Choroid plexus epithelial cell (primary cell): Measurements from ENCODE around the gene MYRFL.

Experiments
- DNase-seq: peaks from one replicate; pipeline ENCODE4 v3.0.0-alpha.2; 2010; ENCODE audit warnings: low read depth
- H3K4me3 ChIP-seq: 2 replicates; pipeline ENCODE4 v1.5.1; 2011; ENCODE audit warnings: low read depth, mild to moderate bottlenecking, control low read depth, low read length, moderate library complexity
- TF ChIP-seq, protein P1 (sequence below): conservative IDR thresholded peaks from 2 replicates; pipeline ENCODE4 v1.5.1; 2011; ENCODE audit warnings: low read depth, mild to moderate bottlenecking, control low read depth, inconsistent platforms, low read length, moderate library complexity

Gene MYRFL

DNA sequence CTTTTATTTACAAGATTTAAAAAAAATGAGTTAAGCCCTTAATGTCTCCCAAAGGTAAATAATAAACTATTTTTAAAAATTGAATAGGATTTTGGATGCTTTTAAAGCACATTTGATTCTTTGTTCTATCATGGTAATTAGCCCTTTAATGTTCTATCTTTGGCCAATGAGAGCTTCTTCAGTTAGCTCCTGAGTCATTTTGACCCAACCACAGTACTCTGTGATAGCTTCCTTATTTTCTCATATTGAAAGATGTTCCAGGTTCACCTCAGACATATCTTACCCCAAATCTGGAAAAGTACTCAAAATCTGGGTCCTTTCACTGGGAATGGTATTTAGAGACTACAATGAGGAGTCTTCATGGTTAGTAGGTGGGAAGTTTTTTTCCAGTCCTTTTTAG, 98.0 kb downstream of the MYRFL start:
- DNase-seq: no peak
- TF ChIP-seq, protein P1, sequence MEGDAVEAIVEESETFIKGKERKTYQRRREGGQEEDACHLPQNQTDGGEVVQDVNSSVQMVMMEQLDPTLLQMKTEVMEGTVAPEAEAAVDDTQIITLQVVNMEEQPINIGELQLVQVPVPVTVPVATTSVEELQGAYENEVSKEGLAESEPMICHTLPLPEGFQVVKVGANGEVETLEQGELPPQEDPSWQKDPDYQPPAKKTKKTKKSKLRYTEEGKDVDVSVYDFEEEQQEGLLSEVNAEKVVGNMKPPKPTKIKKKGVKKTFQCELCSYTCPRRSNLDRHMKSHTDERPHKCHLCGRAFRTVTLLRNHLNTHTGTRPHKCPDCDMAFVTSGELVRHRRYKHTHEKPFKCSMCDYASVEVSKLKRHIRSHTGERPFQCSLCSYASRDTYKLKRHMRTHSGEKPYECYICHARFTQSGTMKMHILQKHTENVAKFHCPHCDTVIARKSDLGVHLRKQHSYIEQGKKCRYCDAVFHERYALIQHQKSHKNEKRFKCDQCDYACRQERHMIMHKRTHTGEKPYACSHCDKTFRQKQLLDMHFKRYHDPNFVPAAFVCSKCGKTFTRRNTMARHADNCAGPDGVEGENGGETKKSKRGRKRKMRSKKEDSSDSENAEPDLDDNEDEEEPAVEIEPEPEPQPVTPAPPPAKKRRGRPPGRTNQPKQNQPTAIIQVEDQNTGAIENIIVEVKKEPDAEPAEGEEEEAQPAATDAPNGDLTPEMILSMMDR: no peak
- H3K4me3 ChIP-seq: no peak overlapping the region

DNA sequence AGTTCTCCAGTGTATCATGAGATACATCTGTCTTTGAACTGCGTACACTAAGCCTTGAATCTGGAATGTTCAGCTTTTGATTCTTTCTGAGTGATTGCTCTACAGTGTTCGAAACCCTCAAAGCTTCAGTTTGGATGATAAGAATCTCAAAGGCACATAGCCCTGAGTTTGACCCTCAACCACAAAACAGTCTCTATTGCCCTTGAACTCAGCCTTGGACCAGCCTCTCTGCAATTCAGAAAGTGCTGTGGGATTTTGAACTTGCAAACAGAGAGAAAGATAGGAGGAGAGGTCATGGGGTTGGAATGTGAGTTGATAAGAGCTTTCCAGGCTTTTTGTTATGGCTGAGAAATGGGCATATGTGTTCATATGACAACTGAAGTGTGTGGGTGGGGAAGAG, 100.3 kb downstream of the MYRFL start:
- no peak overlapping the region for H3K4me3 ChIP-seq
- TF ChIP-seq, protein P1: no peak
- no peak for DNase-seq

DNA sequence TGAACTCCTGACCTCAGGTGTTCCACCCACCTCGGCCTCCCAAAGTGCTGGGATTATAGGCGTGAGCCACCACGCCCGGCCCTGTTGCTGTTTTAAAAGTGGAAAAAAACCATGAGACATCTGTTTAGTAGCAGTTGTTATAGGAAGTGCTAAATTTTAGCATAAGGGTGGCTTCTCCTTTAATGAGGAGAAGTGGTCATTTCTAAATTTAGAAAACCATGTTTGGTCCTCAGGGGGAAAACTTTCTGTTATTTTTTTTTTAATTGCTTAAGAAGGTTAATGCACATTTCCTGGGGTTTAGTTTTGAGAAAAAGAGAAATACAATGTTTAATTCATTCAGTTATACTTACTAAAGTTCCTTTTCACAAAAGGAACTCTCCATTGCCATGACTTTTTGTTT, 102.1 kb downstream of the MYRFL start:
- H3K4me3 ChIP-seq: no peak overlapping the region
- no peak for DNase-seq

DNA sequence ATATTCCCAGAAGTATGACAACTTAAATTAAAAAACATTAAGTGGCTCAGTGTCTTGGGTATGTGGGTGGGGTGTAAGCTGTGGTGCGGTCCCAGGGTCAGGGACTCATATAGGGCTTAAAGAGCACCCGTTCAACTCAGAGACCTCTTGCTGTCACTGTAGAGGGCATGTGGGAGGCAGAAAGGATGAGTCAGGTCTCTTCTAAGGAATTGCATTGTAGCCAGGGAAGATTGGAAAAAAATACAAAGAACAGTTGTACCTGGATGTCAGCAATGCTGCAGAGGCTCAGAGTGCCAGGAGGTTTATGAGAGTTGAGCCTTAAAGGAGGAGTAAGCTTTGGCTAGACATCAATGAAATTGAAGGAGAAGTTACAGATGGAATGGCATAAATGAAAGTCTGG, 104.1 kb downstream of the MYRFL start:
- no peak overlapping the region for H3K4me3 ChIP-seq
- DNase-seq: peak; percentile 8
- TF ChIP-seq, protein P1: no peak

More for the DNA sequence above, 102.1 kb downstream of the MYRFL start:
- TF ChIP-seq, protein P1: no peak

DNA sequence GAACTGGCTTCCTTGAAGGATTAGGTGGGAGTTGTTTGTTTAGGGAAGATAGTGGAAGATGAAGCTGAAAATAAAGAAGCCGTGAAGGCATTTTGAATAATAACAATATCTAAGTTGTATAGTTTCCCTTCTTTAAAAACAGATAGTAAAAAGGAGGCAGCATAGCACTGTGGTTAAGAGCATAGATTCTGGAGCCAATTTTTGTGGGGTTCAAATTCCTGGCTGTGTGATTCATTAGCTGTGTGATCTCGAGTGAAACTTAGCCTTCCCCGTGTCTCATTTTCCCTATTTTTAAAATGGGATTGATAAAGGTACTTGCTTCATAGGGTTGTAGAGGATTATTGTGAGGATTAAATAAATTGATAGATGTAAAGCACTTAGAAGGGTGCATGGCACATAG, 104.5 kb downstream of the MYRFL start:
- TF ChIP-seq, protein P1: no peak
- DNase-seq: peak; percentile 46
- H3K4me3 ChIP-seq: no peak overlapping the region

DNA sequence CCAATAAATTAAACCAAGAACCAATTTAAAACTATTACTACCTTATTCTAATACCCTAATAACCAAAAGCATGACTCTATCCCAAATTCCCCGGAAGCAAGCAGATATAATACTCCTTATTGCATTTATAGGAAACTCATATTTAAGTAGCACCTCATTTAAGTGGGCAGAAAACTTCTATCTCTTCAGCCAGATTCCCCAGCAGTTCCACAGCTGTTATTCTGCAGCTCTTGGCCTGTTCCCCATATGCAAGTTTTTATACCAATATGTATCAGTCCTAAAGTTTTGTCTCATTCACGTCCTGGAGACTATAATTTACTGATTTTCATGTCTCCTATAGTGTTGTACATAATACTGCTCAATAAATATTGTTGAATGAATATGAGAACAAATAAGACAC, 106.5 kb downstream of the MYRFL start:
- TF ChIP-seq, protein P1: no peak
- DNase-seq: no peak
- H3K4me3 ChIP-seq: no peak overlapping the region

DNA sequence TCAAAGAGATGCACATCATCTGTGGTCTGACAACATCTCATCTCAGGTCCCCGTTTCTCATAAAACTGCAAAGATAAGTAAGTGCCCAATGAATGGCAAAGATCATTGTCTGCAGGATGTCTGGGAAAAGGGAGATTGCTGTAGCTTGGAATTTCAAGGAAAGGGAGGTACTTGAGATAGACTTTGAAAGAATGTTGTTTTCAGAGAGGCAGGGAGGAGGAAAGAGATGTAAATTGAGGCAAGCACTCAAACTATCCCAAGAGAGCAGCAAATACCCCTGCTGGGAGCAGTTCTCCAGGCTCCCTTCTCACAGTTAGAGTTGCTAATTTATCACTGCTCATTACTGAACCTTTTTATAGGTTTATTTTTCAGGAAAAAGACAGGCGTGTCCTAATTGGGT, 107.1 kb downstream of the MYRFL start:
- no peak overlapping the region for H3K4me3 ChIP-seq
- no peak for DNase-seq
- TF ChIP-seq, protein P1: no peak
